Keratinocyte (primary cell): ENCODE data around the gene CCDC148.

Experiments used
- EZH2 ChIP-seq: IDR thresholded peaks from one replicate; pipeline ENCODE4 v1.6.1; 2012; ENCODE audit warnings: inconsistent platforms, mild to moderate bottlenecking, low read length, moderate library complexity
- TF ChIP-seq, protein P1 (sequence below), 3 experiments: IDR thresholded peaks in 1 of 3; conservative IDR thresholded peaks in 1 of 3; optimal IDR thresholded peaks in 1 of 3; 2 replicates in 2 of 3; 3 replicates in 1 of 3; pipeline versions ENCODE3 to v1.5.1; 2011; ENCODE audit warnings: low read length in 3 of 3, mild to moderate bottlenecking in 3 of 3, moderate library complexity in 2 of 3, control low read depth in 1 of 3, inconsistent platforms in 1 of 3; ENCODE audit not compliant: insufficient read depth in 2 of 3; ENCODE audit errors: extremely low read depth in 1 of 3

DNA sequence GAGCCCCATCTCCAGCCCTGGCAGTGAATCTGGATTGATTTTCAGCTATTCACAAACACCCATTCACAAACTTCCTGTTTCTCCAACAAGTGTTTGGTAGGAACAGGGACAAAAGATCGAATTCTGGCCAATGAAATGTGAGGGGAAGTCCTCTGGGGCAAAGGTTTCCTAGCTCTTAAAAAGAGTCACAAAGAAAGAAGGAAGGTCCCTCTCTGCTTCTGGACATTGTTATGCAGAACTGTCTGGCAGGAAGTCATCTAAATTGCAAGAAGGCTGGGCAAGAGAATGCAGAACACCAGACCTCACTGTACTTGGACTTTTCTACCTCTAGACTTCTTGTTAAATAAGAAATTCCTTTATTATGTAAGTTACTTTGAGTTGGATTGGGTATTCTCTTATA lies 137.3 kb downstream of the CCDC148 start:
- no peak for TF ChIP-seq EZH2
- TF ChIP-seq, protein P1, sequence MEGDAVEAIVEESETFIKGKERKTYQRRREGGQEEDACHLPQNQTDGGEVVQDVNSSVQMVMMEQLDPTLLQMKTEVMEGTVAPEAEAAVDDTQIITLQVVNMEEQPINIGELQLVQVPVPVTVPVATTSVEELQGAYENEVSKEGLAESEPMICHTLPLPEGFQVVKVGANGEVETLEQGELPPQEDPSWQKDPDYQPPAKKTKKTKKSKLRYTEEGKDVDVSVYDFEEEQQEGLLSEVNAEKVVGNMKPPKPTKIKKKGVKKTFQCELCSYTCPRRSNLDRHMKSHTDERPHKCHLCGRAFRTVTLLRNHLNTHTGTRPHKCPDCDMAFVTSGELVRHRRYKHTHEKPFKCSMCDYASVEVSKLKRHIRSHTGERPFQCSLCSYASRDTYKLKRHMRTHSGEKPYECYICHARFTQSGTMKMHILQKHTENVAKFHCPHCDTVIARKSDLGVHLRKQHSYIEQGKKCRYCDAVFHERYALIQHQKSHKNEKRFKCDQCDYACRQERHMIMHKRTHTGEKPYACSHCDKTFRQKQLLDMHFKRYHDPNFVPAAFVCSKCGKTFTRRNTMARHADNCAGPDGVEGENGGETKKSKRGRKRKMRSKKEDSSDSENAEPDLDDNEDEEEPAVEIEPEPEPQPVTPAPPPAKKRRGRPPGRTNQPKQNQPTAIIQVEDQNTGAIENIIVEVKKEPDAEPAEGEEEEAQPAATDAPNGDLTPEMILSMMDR (optimal IDR thresholded peaks at IDR 0.05 in 1 of 3, IDR thresholded peaks at IDR 0.05 in 1 of 3, conservative IDR thresholded peaks at IDR 0.05 in 1 of 3; ENCODE audit: extremely low read depth in 1 of 3, insufficient read depth in 2 of 3, low read length in 3 of 3) = no peak
